Purkinje cell (primary cell): ENCODE results near the gene SPANXB1. TPM values are rescaled to one million over a fixed set of nuclear protein-coding genes. Genes with fewer than 3 reads are reported as not detected.

Experiments used
- polyA plus RNA-seq: library from polyadenylated mRNA; unstranded; fragments of >200 nt; fragmentation: Nextera tagmentation; gene quantifications from 2 replicates; pipeline ENCODE4 v1.2.1, GENCODE V29; 2014

The SPANXB1 gene
- polyA plus RNA-seq: not detected in 2 replicates

GRCh38 chrX:141002568-141002967 is at the start of gene SPANXB1:
TSS of gene SPANXB1 (plus strand) at chrX:141002594. CDS start at chrX:141002694, 100 bp downstream.

Other genes starting within 250 kb of the SPANXB1 start
- gene LDOC1, start 174.5 kb downstream of the SPANXB1 start, polyA plus RNA-seq: 60.4 and 70.1 TPM in 2 replicates
- gene SPANXC, start 239.9 kb downstream of the SPANXB1 start, polyA plus RNA-seq: not detected in 2 replicates